DOHH2 (cell line): Measurements from ENCODE around the gene PHF10.
A peak's percentile ranks its signal among the peaks of the same experiment; 100 is the strongest.

Source experiments
- EZH2phosphoT487 ChIP-seq: fragments of 200-600 bp; sonication (generic); IDR thresholded peaks from 2 replicates; pipeline ENCODE4 v1.6.1; 2017; ENCODE audit warnings: borderline replicate concordance, mild to moderate bottlenecking, antibody characterized with exemption, low read length, moderate library complexity, mixed read lengths
- TF ChIP-seq, protein P1 (sequence below): fragments of 200-600 bp; sonication (generic); IDR thresholded peaks from one replicate; pipeline ENCODE4 v1.5.1; 2014; ENCODE audit warnings: antibody characterized with exemption, mild to moderate bottlenecking, low read depth, low read length; ENCODE audit not compliant: poor library complexity, severe bottlenecking

DNA sequence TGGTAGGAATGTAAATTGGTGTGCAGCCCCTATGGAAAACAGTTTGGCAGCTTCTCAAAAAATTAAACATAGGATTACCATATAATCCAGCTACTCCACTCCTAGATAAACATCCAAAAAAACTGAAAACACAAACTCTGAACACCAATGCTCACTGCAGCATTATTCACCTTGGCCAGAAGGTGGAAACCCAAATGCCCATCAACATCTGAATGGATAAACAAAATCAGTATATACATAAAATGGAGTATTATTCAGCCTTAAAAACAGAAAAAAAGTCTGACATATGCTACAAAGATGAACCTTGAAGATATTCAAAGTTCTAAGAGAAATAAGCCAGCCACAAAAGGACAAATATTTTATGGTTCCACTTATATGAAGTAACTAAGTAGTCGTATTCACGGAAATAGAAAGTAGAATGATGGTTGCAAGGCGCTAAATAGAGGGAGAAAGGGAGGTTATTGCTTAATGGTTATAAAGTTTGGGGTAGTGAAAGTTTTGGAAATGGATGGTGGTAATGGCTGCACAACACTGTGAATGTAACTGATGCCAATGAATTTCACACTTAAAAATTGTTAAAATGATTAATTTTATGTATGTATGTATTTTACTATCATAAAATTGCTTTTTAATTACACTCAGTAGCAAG is 4.0 kb downstream of the PHF10 start:
- TF ChIP-seq, protein P1, sequence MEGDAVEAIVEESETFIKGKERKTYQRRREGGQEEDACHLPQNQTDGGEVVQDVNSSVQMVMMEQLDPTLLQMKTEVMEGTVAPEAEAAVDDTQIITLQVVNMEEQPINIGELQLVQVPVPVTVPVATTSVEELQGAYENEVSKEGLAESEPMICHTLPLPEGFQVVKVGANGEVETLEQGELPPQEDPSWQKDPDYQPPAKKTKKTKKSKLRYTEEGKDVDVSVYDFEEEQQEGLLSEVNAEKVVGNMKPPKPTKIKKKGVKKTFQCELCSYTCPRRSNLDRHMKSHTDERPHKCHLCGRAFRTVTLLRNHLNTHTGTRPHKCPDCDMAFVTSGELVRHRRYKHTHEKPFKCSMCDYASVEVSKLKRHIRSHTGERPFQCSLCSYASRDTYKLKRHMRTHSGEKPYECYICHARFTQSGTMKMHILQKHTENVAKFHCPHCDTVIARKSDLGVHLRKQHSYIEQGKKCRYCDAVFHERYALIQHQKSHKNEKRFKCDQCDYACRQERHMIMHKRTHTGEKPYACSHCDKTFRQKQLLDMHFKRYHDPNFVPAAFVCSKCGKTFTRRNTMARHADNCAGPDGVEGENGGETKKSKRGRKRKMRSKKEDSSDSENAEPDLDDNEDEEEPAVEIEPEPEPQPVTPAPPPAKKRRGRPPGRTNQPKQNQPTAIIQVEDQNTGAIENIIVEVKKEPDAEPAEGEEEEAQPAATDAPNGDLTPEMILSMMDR: peak; percentile 10
- TF ChIP-seq EZH2phosphoT487: no peak
